Ovary (tissue), 3 donors: ENCODE results near the gene TBC1D14.

Source experiments
- CTCF ChIP-seq, 3 donors: fragments of 450-650 bp in 2 of 3; fragments of 200-600 bp in 1 of 3; IDR thresholded peaks; one replicate each; pipeline versions ENCODE4 v1.5.1 to v1.8.0; 2016 to 2022; ENCODE audit warnings: antibody characterized with exemption in 3 of 3, mild to moderate bottlenecking in 1 of 3
- POLR2A ChIP-seq: fragments of 450-650 bp; IDR thresholded peaks from one replicate; pipeline ENCODE4 v1.6.1; 2017; ENCODE audit warnings: antibody characterized with exemption, mild to moderate bottlenecking, moderate library complexity
- donor health status: DM: no; HTN: no; CAD: no.

DNA sequence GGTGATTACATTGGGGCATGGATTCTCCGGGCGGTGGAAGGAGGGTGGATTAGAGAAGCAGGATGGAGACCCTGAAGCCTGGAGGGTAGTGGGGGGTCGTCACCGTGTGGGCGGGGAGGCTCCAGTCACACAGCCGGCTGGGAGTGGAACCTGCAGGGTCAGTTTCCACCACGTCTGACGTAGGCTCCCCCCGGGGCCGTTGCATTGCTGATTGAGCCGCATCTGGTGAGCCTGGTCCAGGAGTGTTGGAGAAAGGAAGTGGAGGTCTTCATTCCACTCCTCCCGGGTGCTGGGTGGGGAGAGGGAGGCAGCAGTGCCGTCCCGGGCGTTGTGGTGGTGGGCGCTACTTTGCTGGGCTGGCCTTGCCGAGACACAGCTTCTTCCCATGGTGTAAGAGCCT lies 28.1 kb downstream of the TBC1D14 start:
- no peak for TF ChIP-seq CTCF (IDR thresholded peaks at IDR 0.05)
- no peak for TF ChIP-seq POLR2A
